Measurements from ENCODE around the gene IFT22.
"Not testable (repeated sequence)": the region's sequence is repeated elsewhere in the genome, so short reads cannot be mapped to it uniquely, and the experiment has no call there.

The IFT22 gene

DNA sequence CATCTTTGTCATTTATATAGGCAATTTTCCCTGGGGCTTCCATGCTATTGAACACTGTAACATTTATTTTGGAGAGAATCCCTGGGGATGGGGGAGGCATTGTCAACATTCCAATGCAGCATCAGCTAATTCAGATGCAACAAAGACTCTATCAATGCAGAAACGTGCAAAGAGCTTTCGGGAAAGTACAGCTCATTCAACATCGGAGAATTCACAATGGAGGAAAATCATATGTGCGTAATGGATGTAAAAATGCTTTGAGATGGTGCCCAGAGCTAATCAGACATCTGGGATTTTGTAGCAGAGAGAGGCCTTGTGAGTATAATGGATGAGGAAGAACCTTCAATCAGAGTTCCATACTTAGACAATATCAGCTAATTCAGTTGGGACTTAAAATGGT lies 48.4 kb downstream of the IFT22 start:
- no peak for DNase-seq

DNA sequence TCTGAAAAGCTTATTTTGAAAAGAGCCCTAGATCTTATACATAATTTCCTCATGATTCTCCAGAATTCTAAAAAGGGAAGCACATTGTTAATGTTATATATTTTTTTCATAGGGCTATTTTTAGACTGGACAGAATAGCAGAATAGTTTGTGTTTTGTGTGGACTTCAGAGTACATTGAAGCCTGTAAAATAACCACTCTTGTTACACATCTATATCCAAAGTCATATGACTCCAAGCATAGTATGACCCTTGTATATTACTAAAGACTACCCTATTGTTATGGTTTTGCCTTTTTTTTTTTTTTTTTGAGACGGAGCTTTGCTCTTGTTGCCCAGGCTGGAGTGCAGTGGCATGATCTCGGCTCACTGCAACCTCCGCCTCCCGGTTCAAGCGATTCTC lies 50.6 kb downstream of the IFT22 start:
- DNase-seq: no peak

DNA sequence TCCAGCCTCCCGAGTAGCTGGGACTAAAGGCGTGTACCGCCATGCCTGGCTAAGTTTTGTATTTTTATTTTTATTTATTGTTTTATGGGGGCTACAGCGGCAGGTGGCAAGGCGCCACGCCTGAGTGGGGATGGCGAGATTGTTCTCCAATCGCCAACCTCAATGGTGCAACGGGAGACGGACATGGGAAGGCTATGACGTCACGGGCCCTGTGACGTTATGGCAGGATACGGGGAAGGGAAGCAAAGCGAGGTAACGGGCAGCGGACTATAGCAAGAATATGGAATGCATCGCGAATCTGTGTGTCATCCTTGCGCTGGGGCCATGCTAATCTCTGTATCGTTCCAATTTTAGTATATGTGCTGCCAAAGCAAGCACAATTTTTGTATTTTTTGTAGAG lies 51.9 kb downstream of the IFT22 start:
- DNase-seq: no peak

DNA sequence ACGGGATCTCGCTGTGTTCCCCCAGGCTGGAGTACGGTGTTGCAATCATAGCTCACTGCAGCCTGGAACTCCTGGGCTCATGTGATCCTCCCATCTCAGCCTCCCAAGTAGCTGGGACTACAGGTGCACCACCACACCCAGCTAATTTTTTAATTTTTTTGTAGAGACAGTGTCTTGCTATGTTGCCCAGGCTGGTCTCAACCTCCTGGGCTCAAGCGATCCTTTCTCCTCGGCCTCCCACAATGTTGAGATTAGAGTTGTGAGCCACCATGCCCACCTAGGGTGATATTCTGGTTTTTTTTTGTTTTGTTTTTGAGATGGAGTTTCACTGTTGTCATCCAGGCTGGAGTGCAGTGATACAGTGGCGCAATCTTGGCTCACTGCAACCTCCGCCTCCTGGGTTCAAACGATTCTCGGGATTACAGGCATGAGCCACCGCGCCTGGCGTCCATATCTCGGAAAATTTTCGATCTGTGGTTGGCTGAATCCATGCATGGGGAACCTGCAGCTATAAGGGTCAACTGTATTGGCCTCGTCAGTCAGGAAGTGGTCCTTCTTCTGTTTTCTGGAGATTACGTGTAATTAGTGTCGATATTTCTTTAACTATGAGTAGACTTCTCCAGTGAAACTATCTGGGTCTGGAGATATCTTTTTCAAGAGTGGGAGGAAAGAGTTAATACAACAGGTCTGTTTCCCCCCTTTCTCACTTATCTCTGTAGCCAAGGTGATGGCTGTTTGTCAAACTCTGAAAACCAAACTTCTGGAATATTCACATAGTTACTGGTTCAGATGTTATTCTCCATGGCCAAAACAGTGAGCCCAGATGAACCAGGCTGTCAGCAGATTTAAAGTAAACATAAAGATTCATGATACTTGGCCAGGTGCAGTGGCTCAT lies 55.7 kb downstream of the IFT22 start:
- DNase-seq: no peak

DNA sequence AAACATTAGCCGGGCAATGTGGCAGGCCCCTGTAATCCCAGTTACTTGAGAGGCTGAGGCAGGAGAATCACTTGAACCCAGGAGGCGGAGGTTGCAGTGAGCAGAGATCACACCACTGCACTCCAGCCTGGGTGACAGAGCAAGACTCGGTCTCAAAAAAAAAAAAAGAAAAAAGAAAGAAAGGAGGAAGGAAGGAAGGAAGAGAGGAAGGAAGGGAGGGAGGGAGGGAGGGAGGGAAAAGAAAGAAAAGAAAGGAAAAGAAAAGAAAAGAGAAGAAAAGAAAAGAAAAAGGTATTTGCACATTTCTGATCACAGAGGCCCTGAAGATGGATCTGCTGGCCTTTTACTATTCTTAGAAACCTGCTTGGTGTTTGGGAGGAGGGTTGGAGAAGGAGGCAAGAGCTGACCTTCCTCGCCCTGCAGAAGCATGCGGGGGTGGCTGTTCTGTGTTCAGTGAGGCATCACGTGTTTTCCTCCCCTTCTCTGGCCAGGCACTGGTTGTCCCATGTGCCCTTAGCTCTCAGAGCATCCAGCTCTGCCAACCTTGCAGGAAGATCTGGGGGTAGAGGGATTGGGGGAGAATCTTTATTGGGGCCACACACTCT lies 57.4 kb downstream of the IFT22 start:
- not testable (repeated sequence) for DNase-seq
